ENCODE data around the gene SPSB3. TPM values are rescaled to one million over a fixed set of nuclear protein-coding genes. Genes with fewer than 3 reads are reported as not detected.

The SPSB3 gene
- total and polyA plus RNA-seq, 9 of the 15 experiments (the other 6 are each of a cell fraction or from before 2014, with no cell fraction given) = 0.39 to 37.4 (median 7.1) TPM

DNA sequence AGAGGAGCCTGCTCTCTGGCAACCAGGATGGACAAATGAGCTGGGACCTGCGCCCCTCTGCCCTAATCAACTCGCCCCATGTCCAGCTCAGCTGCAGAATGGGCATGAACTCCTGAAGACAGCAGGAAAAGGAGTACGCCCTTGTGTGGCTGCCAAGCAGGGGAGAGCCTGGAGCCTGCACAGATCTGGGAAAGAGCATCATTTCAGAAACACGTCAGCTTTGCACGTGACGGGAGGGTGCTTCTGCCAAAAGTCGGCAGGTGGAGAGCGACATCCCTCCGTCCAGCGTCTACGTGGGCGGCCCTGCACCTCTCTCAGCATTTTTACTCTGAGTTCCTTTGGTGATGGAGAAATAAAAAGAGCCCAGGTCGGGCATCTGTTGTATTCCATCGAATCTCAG lies 29.5 kb downstream of the SPSB3 start (continued):
- TF ChIP-seq NUFIP1 (IDR thresholded peaks at IDR 0.05; ENCODE audit: partially characterized antibody) = no peak

DNA sequence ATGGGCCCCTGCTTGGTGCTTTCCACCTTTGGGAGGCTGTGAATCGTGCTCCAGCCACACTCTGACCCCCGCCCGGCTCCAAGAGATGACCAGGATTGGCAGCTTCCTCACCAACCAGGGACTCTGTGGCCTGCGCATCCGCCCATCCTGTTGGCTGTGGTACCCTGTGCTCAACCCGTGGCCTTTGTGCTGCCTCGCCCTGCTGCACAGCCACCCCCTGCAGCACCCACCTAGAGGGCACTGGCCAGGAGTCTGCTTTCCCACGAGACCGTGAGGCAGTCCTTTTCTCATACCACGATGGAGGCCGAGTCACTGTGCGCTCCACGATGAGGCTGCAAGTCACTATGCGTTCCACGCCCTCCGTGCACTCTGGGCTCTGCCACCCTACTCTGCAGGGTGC lies 30.4 kb downstream of the SPSB3 start:
- intact Hi-C loops (cut with micrococcal nuclease) = no loop called here
- Histone ChIP-seq H4K20me1 (replicated peaks; ENCODE audit: control insufficient read depth, insufficient read depth, low read length) (no peaks in the 10 kb centered on the region), H3K27me3 (ENCODE audit: control insufficient read depth in 2 of 2, insufficient read depth in 2 of 2, low read length in 2 of 2) (no peaks in the 10 kb centered on the region), H3K4me1 (replicated peaks in 1 of 2; ENCODE audit: control insufficient read depth in 2 of 2, insufficient read depth in 2 of 2, low read length in 2 of 2) (peaks cover 0 to 3% of the 10 kb centered on the region in 2 experiments; a peak in 1 of 5 replicates), H3K9ac (ENCODE audit: insufficient read depth in 1 of 2, low read depth in 2 of 2, low read length in 2 of 2) (no peak overlapping the region; a peak in 1 of 4 replicates), H3K9me1 (ENCODE audit: control insufficient read depth, insufficient read depth, low read length) (peaks cover 3% of the 10 kb centered on the region), H2AFZ (ENCODE audit: low read depth, low read length) (no peak overlapping the region), H3K9me3 (replicated peaks; ENCODE audit: control insufficient read depth, insufficient read depth, low read depth, low read length) (no peaks in the 10 kb centered on the region), H3K4me3 (no peak overlapping the region), H3K27ac (ENCODE audit: extremely low read depth, low read depth, low read length) (no peak overlapping the region), H3K4me2 (ENCODE audit: insufficient read depth, low read length) (no peak overlapping the region), H3K36me3 (ENCODE audit: control insufficient read depth, insufficient read depth, low read length) (peaks cover 44% of the 10 kb centered on the region; the same call in 2 of the 3 replicates), H3K79me2 (ENCODE audit: control insufficient read depth, insufficient read depth, low read length) (no peaks in the 10 kb centered on the region)
- CTCF ChIA-PET (ENCODE audit: low intra/inter-chr PET ratio) = no interaction called here
- in situ Hi-C loops (cut with MboI) = no loop called here
- ATAC-seq (no peak), DNase-seq (ENCODE audit: extremely low read depth in 1 of 4, low spot score in 3 of 4) (no peak), FAIRE-seq (no peak)
- no TSS peak for BruUV-seq (replicated peaks)
- TF ChIP-seq CBFB (CRISPR knock-in tag; IDR thresholded peaks at IDR 0.05) (no peak), POLR2G (IDR thresholded peaks at IDR 0.05; ENCODE audit: low read depth, low read length) (0 out of 2 replicates have a peak, but pooled peaks have one; percentile 17), ZNF134 (CRISPR knock-in tag; conservative IDR thresholded peaks at IDR 0.05) (no peak), MAFF (IDR thresholded peaks at IDR 0.05; ENCODE audit: low read length) (no peak), SRSF9 (IDR thresholded peaks at IDR 0.05; ENCODE audit: borderline replicate concordance, low read depth, low read length) (no peak)
- POLR2A ChIA-PET = no interaction called here
- WGBS (ENCODE audit: insufficient coverage, low coverage, missing lambda C conversion rate) = 97% methylated on average over 15 of the region's 16 CpGs

Data from K562 (cell line).